ENCODE results near the gene DACT2. TPM values are rescaled to one million over a fixed set of nuclear protein-coding genes. Genes with fewer than 3 reads are reported as not detected.

Gene DACT2
- total and polyA plus RNA-seq, 2 donors (not counting 1 experiment from before 2014, with no cell fraction given), result not detected

DNA sequence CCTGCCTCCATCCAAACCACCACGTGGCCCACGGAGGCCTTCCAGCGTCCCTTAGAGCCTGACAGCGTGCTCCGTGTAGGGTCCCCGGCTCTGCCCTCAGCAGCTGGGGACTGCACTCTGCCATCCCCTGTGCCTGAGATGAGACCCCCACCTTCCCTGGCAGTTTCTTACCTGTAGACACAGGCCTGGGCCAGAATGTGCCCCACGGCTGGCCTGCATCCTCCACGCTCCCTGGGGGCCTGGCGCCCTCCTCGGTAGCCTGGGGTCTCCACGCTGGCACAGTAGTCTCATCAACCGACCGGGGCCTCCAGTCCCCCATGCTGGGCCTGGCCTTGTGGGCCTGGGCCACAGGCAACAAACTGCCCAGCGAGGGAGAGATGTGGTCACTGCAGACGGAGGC is 9.6 kb downstream of the DACT2 start:
- H4K20me1 ChIP-seq (ENCODE audit: control insufficient read depth, extremely low read depth, insufficient read depth, low read length), result no peaks in the 10 kb centered on the region
- H3K9ac ChIP-seq (ENCODE audit: insufficient read depth, low read length), result no peak overlapping the region
- no peaks in the 10 kb centered on the region for H3K79me2 ChIP-seq (ENCODE audit: control insufficient read depth, insufficient read depth, low read length)
- TF ChIP-seq, protein P1, sequence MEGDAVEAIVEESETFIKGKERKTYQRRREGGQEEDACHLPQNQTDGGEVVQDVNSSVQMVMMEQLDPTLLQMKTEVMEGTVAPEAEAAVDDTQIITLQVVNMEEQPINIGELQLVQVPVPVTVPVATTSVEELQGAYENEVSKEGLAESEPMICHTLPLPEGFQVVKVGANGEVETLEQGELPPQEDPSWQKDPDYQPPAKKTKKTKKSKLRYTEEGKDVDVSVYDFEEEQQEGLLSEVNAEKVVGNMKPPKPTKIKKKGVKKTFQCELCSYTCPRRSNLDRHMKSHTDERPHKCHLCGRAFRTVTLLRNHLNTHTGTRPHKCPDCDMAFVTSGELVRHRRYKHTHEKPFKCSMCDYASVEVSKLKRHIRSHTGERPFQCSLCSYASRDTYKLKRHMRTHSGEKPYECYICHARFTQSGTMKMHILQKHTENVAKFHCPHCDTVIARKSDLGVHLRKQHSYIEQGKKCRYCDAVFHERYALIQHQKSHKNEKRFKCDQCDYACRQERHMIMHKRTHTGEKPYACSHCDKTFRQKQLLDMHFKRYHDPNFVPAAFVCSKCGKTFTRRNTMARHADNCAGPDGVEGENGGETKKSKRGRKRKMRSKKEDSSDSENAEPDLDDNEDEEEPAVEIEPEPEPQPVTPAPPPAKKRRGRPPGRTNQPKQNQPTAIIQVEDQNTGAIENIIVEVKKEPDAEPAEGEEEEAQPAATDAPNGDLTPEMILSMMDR (conservative IDR thresholded peaks at IDR 0.05 in 1 of 2, IDR thresholded peaks at IDR 0.05 in 1 of 2; ENCODE audit: low read depth in 1 of 2, low read length in 2 of 2), result no peak
- no peak for TF ChIP-seq EZH2 (IDR thresholded peaks at IDR 0.05; ENCODE audit: low read length, missing control alignments)
- DNase-seq (ENCODE audit: low read depth in 2 of 2), result no peak
- H3K27ac ChIP-seq (ENCODE audit: insufficient read depth, low read length), result no peak overlapping the region
- H3K36me3 ChIP-seq (ENCODE audit: control insufficient read depth, insufficient read depth, low read length), result no peaks in the 10 kb centered on the region
- H3K4me2 ChIP-seq (ENCODE audit: extremely low read depth, insufficient read depth, low read length), result no peak overlapping the region
- no peak overlapping the region for H3K4me3 ChIP-seq (replicated peaks in 1 of 4; ENCODE audit: control extremely low read depth in 1 of 4, insufficient read depth in 1 of 4, low read depth in 3 of 4, low read length in 4 of 4)
- H2AFZ ChIP-seq (ENCODE audit: low read length), result no peak overlapping the region
- H3K27me3 ChIP-seq (ENCODE audit: control insufficient read depth, insufficient read depth, low read length), result no peaks in the 10 kb centered on the region
- H3K4me1 ChIP-seq (ENCODE audit: control insufficient read depth, extremely low read depth, insufficient read depth, low read length), result no peaks in the 10 kb centered on the region
- no peaks in the 10 kb centered on the region for H3K9me3 ChIP-seq (ENCODE audit: control insufficient read depth, insufficient read depth, low read depth, low read length)

DNA sequence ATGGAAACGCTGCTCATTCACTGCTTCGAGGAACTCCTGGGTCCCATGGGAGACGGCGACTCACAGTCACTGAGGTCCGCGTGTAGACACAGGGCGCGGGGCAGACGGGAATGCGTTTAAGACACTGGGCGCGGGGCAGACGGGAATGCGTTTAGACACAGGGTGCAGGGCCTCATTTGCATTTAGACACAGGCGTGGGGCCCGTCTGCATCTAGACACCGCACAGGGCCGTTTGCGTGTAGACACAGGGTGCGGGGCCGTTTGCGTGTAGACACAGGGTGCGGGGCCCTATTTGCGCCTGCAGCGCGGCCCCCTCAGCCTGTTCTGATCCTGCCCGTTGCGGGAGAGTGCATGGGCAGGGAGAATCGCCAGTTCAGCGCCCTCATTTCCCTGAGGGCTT is 10.4 kb downstream of the DACT2 start:
- no peaks in the 10 kb centered on the region for H3K9me3 ChIP-seq (ENCODE audit: control insufficient read depth, insufficient read depth, low read depth, low read length)
- H2AFZ ChIP-seq (ENCODE audit: low read length), result no peak overlapping the region
- no peak overlapping the region for H3K9ac ChIP-seq (ENCODE audit: insufficient read depth, low read length)
- H3K36me3 ChIP-seq (ENCODE audit: control insufficient read depth, insufficient read depth, low read length), result no peaks in the 10 kb centered on the region
- DNase-seq (ENCODE audit: low read depth in 2 of 2), result no peak
- no peak overlapping the region for H3K4me2 ChIP-seq (ENCODE audit: extremely low read depth, insufficient read depth, low read length)
- TF ChIP-seq EZH2 (IDR thresholded peaks at IDR 0.05; ENCODE audit: low read length, missing control alignments), result no peak
- TF ChIP-seq, protein P1 (conservative IDR thresholded peaks at IDR 0.05 in 1 of 2, IDR thresholded peaks at IDR 0.05 in 1 of 2; ENCODE audit: low read depth in 1 of 2, low read length in 2 of 2), result no peak
- H3K4me3 ChIP-seq (replicated peaks in 1 of 4; ENCODE audit: control extremely low read depth in 1 of 4, insufficient read depth in 1 of 4, low read depth in 3 of 4, low read length in 4 of 4), result no peak overlapping the region
- no peaks in the 10 kb centered on the region for H3K79me2 ChIP-seq (ENCODE audit: control insufficient read depth, insufficient read depth, low read length)
- no peak overlapping the region for H3K27ac ChIP-seq (ENCODE audit: insufficient read depth, low read length)
- H4K20me1 ChIP-seq (ENCODE audit: control insufficient read depth, extremely low read depth, insufficient read depth, low read length), result no peaks in the 10 kb centered on the region
- no peaks in the 10 kb centered on the region for H3K27me3 ChIP-seq (ENCODE audit: control insufficient read depth, insufficient read depth, low read length)
- H3K4me1 ChIP-seq (ENCODE audit: control insufficient read depth, extremely low read depth, insufficient read depth, low read length), result no peaks in the 10 kb centered on the region

DNA sequence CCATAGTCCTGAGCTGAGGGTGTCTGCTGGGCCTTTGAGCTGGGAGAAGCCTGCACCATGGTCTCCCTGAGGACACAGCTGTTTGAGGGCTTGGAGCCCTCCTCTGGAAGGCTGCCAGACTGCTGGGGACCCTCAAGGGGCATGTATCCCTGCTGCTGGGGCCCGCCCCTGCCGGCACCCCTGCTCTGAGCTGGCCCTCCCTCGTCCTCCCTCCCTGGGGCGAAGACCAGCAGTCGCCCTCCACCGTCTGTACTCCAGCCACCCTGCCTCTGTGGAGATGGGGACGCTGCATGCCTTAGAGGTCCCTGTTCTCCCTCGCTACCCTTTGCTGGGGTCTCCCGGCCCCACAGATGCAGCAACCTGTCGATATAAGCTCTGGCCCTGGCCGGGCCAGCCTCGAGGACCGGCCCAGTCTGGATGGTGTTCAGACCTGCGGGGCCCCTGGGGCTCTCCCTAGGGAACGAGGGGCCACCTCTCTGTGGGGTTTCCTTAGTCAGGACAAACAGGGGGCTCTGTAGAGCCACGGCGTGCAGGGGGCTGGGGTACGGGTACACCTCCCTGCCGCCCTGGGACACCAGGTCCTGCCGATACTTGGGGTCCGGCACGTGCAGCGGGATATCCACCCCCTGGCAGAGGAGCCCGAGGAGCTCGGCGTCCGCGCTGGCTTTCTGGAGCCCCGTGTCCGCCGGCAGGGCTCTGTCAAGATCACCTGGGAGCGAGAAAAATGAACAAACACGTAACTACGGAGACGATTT is 11.0 kb downstream of the DACT2 start:
- Histone ChIP-seq H3K4me2 (ENCODE audit: extremely low read depth, insufficient read depth, low read length) (no peak overlapping the region), H4K20me1 (ENCODE audit: control insufficient read depth, extremely low read depth, insufficient read depth, low read length) (no peaks in the 10 kb centered on the region), H3K9me3 (ENCODE audit: control insufficient read depth, insufficient read depth, low read depth, low read length) (no peaks in the 10 kb centered on the region), H2AFZ (ENCODE audit: low read length) (no peak overlapping the region), H3K9ac (ENCODE audit: insufficient read depth, low read length) (no peak overlapping the region), H3K4me3 (replicated peaks in 1 of 4; ENCODE audit: control extremely low read depth in 1 of 4, insufficient read depth in 1 of 4, low read depth in 3 of 4, low read length in 4 of 4) (no peak overlapping the region), H3K79me2 (ENCODE audit: control insufficient read depth, insufficient read depth, low read length) (no peaks in the 10 kb centered on the region), H3K36me3 (ENCODE audit: control insufficient read depth, insufficient read depth, low read length) (no peaks in the 10 kb centered on the region), H3K4me1 (ENCODE audit: control insufficient read depth, extremely low read depth, insufficient read depth, low read length) (no peaks in the 10 kb centered on the region), H3K27ac (ENCODE audit: insufficient read depth, low read length) (no peak overlapping the region), H3K27me3 (ENCODE audit: control insufficient read depth, insufficient read depth, low read length) (no peaks in the 10 kb centered on the region)
- TF ChIP-seq, protein P1 (conservative IDR thresholded peaks at IDR 0.05 in 1 of 2, IDR thresholded peaks at IDR 0.05 in 1 of 2; ENCODE audit: low read depth in 1 of 2, low read length in 2 of 2), result no peak
- no peak for TF ChIP-seq EZH2 (IDR thresholded peaks at IDR 0.05; ENCODE audit: low read length, missing control alignments)
- DNase-seq (ENCODE audit: low read depth in 2 of 2), result no peak
